Amygdala (tissue), 56 donors: ENCODE results near the gene FYB2.

ENCODE experiments used
- DNase-seq, 56 donors: peaks; one replicate each; lab custom pipeline; 2025; lab: John Stamatoyannopoulos, UW

Gene FYB2

GRCh38 chr1:56834137-56834900, 15.1 kb upstream of the FYB2 start:
- DNase-seq, result no peak

- DNase-seq, result no peak
These were observed 13.9 kb upstream of the FYB2 start for GRCh38 chr1:56833088-56833487.

GRCh38 chr1:56831871-56832693, 12.9 kb upstream of the FYB2 start:
- peak in 44 of 56 donors; percentile 1 to 76 (median 22) for DNase-seq

GRCh38 chr1:56830052-56830451, 10.8 kb upstream of the FYB2 start:
- no peak for DNase-seq

- no peak for DNase-seq
These were observed 8.5 kb upstream of the FYB2 start for GRCh38 chr1:56827711-56828110.

- no peak for DNase-seq
These were observed 6.2 kb upstream of the FYB2 start for GRCh38 chr1:56825436-56825835.

GRCh38 chr1:56824938-56825337, 5.7 kb upstream of the FYB2 start:
- DNase-seq, result no peak

- no peak for DNase-seq
These were observed 5.1 kb upstream of the FYB2 start for GRCh38 chr1:56824271-56824670.

- DNase-seq, result no peak
These were observed 2.2 kb upstream of the FYB2 start for GRCh38 chr1:56821462-56821797.

- DNase-seq, result peak in 48 of 56 donors; percentile 6 to 79 (median 38)
These were observed 1.7 kb upstream of the FYB2 start for GRCh38 chr1:56820755-56821461.

- no peak for DNase-seq
These were observed 1.3 kb downstream of the FYB2 start for GRCh38 chr1:56817716-56818463.

GRCh38 chr1:56816909-56817308, 2.3 kb downstream of the FYB2 start:
- DNase-seq, result no peak

GRCh38 chr1:56816264-56816663, 2.9 kb downstream of the FYB2 start:
- no peak for DNase-seq

- no peak for DNase-seq
These were observed 5.0 kb downstream of the FYB2 start for GRCh38 chr1:56814205-56814604.

GRCh38 chr1:56811331-56811730, 7.9 kb downstream of the FYB2 start:
- no peak for DNase-seq

GRCh38 chr1:56808410-56808809, 10.8 kb downstream of the FYB2 start:
- DNase-seq, result peak in 38 of 56 donors; percentile 3 to 73 (median 26)

- DNase-seq, result peak in 4 of 56 donors; percentile 5 to 11 (median 7)
These were observed 12.4 kb downstream of the FYB2 start for GRCh38 chr1:56806804-56807203.

- no peak for DNase-seq
These were observed 15.5 kb downstream of the FYB2 start for GRCh38 chr1:56803561-56804156.

GRCh38 chr1:56799605-56800400, 19.4 kb downstream of the FYB2 start:
- no peak for DNase-seq
